Gastrocnemius medialis (tissue), 4 donors: ENCODE results near the gene AHRR. TPM values are rescaled to one million over a fixed set of nuclear protein-coding genes. Genes with fewer than 3 reads are reported as not detected.

ENCODE experiments used
- ATAC-seq, 2 donors: fragments of 150-250 bp; one replicate each; pipeline ENCODE4 v1.9.1; 2016
- DNase-seq, 2 donors: peaks; one replicate each; pipeline ENCODE4 v3.0.0-alpha.2; 2019
- H3K27ac ChIP-seq, 4 donors: fragments of 200-600 bp; sonication (generic); 1 replicate in 1 of 4; 2 replicates in 3 of 4; pipeline ENCODE4 v1.5.1; 2016 to 2018; ENCODE audit warnings: mild to moderate bottlenecking in 2 of 4, moderate library complexity in 1 of 4
- H3K27me3 ChIP-seq, 3 donors: fragments of 200-600 bp; sonication (generic) in 2 of 3; 1 replicate in 1 of 3; 2 replicates in 2 of 3; pipeline versions ENCODE4 v1.5.1 to v1.6.0; 2016 to 2019; ENCODE audit warnings: mild to moderate bottlenecking in 1 of 3, moderate library complexity in 1 of 3
- H3K36me3 ChIP-seq, 2 donors: fragments of 200-600 bp; sonication (generic) in 1 of 2; one replicate each; pipeline ENCODE4 v1.5.1; 2017 to 2018
- H3K4me1 ChIP-seq, 2 donors: fragments of 200-600 bp; sonication (generic) in 1 of 2; one replicate each; pipeline ENCODE4 v1.5.1; 2016 to 2017; ENCODE audit warnings: mild to moderate bottlenecking in 2 of 2
- H3K4me3 ChIP-seq, 4 donors: fragments of 200-600 bp; sonication (generic) in 3 of 4; 1 replicate in 1 of 4; 2 replicates in 3 of 4; pipeline ENCODE4 v1.5.1; 2016 to 2019; ENCODE audit warnings: mild to moderate bottlenecking in 2 of 4
- H3K9me3 ChIP-seq, 3 donors: fragments of 200-600 bp; sonication (generic) in 2 of 3; 1 replicate in 1 of 3; 2 replicates in 2 of 3; pipeline ENCODE4 v1.5.1; 2016 to 2019
- POLR2A ChIP-seq, 2 donors: fragments of 450-650 bp; IDR thresholded peaks; one replicate each; pipeline ENCODE4 v1.6.1; 2017; ENCODE audit warnings: antibody characterized with exemption in 2 of 2, mild to moderate bottlenecking in 2 of 2, moderate library complexity in 2 of 2
- in situ Hi-C, 4 donors: fragments of 200-750 bp; cut with MboI; loops; one replicate each; pipeline versions ENCODE4 v1.15.0 to v1.8.0; 2017; ENCODE audit warnings: low sequenced_read_pairs in 4 of 4
- intact Hi-C: fragments of 100-400 bp; cut with DNase I; formaldehyde crosslinking; loops from one replicate; pipeline ENCODE4 v1.15.1; 2023; ENCODE audit warnings: low total_unique reads
- total RNA-seq, 4 donors: library from RNA; depleted of rRNA; stranded (reverse); fragments of >200 nt; gene quantifications; one replicate each; pipeline versions ENCODE4 v1.1.0 to v1.2.3, GENCODE V29; 2016
- TF ChIP-seq, protein P1 (sequence below), 5 experiments: fragments of 450-650 bp in 3 of 5; fragments of 200-600 bp in 2 of 5; sonication (generic) in 2 of 5; IDR thresholded peaks in 4 of 5; conservative IDR thresholded peaks in 1 of 5; 1 replicate in 4 of 5; 2 replicates in 1 of 5; pipeline ENCODE4 v1.5.1; 2016 to 2019; ENCODE audit warnings: antibody characterized with exemption in 5 of 5, mild to moderate bottlenecking in 3 of 5, moderate library complexity in 3 of 5

AHRR gene
- total RNA-seq, 4 donors from 2014 or later, result 0.05 to 1.3 (median 0.18) TPM; not detected in 1

DNA sequence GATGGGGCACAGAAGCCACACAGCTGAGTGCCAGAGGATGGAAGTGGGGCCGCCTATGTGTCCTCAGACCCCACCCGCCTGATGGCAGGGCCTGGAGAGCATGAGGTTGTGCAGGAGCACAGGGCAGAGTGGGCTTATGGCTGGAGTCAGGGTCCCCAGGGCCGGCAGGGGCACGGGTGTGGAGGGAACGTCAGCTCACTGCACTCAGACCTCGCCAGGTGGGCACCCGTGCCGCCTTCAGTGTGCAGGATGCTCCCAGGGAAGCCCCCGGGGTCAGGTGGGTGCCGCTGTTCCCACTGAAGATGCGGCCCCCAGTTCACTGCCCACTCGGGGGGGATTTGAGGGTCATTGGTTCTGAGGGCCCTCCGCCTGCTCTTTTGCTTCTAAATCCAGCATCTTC lies 156.4 kb downstream of the AHRR start:
- H3K9me3 ChIP-seq, result no peaks in the 10 kb centered on the region
- intact Hi-C loops (no loop called here), in situ Hi-C loops (no loop called here)
- ATAC-seq (no peak), DNase-seq (no peak)
- TF ChIP-seq, protein P1, sequence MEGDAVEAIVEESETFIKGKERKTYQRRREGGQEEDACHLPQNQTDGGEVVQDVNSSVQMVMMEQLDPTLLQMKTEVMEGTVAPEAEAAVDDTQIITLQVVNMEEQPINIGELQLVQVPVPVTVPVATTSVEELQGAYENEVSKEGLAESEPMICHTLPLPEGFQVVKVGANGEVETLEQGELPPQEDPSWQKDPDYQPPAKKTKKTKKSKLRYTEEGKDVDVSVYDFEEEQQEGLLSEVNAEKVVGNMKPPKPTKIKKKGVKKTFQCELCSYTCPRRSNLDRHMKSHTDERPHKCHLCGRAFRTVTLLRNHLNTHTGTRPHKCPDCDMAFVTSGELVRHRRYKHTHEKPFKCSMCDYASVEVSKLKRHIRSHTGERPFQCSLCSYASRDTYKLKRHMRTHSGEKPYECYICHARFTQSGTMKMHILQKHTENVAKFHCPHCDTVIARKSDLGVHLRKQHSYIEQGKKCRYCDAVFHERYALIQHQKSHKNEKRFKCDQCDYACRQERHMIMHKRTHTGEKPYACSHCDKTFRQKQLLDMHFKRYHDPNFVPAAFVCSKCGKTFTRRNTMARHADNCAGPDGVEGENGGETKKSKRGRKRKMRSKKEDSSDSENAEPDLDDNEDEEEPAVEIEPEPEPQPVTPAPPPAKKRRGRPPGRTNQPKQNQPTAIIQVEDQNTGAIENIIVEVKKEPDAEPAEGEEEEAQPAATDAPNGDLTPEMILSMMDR (IDR thresholded peaks at IDR 0.05 in 4 of 5, conservative IDR thresholded peaks at IDR 0.05 in 1 of 5), result no peak
- TF ChIP-seq POLR2A (IDR thresholded peaks at IDR 0.05), result no peak
- H3K4me3 ChIP-seq, result no peak overlapping the region
- peaks cover 69 to 82% (median 78%) of the 10 kb centered on the region in 3 donors for H3K27me3 ChIP-seq
- H3K36me3 ChIP-seq, result no peaks in the 10 kb centered on the region
- H3K4me1 ChIP-seq, result peaks cover 0 to 10% of the 10 kb centered on the region in 2 donors
- H3K27ac ChIP-seq, result no peak overlapping the region

DNA sequence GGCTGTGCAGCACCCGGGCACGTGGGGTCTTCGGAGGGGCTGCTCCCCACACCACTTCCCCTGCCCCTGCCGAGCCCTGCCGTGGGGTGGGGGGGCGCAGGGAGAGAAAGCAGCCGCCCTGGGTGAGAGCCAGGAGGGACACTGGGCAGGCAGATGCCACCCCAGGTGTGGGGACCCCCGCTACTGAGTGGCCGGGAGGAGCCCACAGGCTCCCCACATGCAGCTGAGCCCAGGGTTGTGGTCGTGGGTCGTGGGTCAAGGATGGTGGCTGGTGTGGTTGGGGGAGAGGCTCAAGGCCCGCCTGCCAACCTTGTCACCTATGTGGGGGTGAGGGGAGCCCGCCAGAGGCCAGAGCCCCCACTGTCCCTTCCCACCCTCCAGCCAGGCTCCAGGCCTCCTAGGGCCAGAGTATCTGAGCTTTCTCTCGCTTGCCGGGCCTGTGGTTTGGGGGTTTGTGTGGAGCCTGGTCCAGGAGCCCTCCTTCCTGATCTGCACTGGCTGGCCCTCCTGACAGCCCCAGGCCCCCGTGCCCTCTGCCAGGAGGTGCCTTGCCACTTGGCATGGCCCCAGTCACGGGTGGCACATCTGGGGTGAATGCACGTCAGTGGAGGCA lies 157.0 kb downstream of the AHRR start:
- Histone ChIP-seq H3K9me3 (no peaks in the 10 kb centered on the region), H3K4me1 (peaks cover 0 to 10% of the 10 kb centered on the region in 2 donors), H3K4me3 (no peak overlapping the region), H3K36me3 (no peaks in the 10 kb centered on the region), H3K27me3 (peaks cover 73 to 88% (median 84%) of the 10 kb centered on the region in 3 donors), H3K27ac (no peak overlapping the region)
- no peak for DNase-seq
- ATAC-seq, result no peak
- intact Hi-C loops, result no loop called here
- no peak for TF ChIP-seq POLR2A (IDR thresholded peaks at IDR 0.05)
- TF ChIP-seq, protein P1 (IDR thresholded peaks at IDR 0.05 in 4 of 5, conservative IDR thresholded peaks at IDR 0.05 in 1 of 5), result no peak
- in situ Hi-C loops, result no loop called here

DNA sequence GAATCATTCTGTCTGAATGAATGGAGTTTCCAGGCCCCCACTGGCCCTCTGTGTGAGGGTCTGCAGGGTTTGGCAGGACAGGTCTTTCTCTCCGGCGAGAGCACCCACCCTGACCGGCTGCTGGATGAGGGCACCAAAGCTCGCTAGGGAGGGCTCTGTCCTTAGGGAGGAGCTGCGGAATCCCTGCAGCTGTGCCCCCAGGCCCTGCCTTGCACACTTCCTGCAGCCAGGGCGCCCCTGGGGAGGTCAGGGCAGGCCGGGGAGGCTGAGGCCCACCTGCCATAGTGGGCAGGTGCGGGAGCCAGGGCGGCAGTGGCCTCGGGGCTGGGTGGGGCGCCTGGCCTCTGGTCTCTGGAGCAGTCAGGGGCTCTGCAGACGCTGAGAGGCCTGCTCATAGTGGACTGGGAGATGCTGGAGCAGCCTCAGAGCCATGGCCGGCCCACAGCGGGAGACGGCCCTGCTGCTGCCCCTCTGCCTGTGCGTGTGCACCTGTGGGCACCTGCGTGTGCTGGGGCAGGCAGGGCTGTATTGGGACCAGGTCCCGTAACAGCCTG lies 157.5 kb downstream of the AHRR start:
- no peak for ATAC-seq
- Histone ChIP-seq H3K27ac (no peak overlapping the region), H3K27me3 (peaks cover 76 to 92% (median 86%) of the 10 kb centered on the region in 3 donors), H3K4me1 (peaks cover 0 to 10% of the 10 kb centered on the region in 2 donors), H3K9me3 (no peaks in the 10 kb centered on the region), H3K4me3 (no peak overlapping the region), H3K36me3 (no peaks in the 10 kb centered on the region)
- no peak for TF ChIP-seq POLR2A (IDR thresholded peaks at IDR 0.05)
- TF ChIP-seq, protein P1 (IDR thresholded peaks at IDR 0.05 in 4 of 5, conservative IDR thresholded peaks at IDR 0.05 in 1 of 5), result no peak
- DNase-seq, result no peak
- in situ Hi-C loops (no loop called here), intact Hi-C loops (no loop called here)

DNA sequence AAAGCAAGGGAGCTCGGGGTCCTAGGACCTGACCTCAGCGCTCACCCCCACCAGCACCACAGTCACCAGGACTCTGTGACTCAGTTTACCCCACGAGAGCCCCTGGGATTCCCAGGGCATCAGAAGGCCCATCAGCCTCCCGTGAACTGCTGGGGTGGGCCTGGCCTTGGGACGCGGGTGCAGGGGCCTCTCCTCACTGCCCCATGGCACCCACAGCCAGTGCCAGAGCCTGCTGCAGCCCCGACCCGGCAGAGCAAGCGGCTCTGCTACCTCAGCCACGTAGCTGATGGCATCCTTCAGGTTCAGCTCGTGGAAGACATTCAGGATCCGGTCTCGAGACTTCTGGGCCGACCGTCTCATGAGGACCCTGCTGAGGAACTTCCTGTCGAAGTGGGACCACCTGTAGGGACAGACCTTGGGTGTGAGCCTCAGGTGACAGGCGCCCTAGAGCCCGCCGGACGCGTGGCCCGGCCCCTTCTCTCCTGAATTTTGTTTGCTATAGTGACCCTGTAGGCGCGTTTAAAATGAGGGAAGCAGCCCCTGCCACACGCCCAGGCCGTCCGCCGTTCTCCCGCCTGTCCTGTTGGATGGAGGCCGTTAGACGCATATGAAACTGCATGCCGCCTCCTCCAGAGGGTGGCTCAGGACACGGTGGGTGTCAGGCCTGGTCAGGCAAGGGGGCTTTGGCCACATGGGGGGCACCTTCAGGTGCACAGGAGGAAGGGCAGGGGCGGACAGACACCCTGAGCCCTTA lies 158.2 kb downstream of the AHRR start:
- intact Hi-C loops, result no loop called here
- H3K27me3 ChIP-seq, result peaks cover 78 to 90% (median 89%) of the 10 kb centered on the region in 3 donors

More for the DNA sequence above, 158.2 kb downstream of the AHRR start:
- ATAC-seq (no peak), DNase-seq (no peak)
- Histone ChIP-seq H3K4me1 (peaks cover 0 to 8% of the 10 kb centered on the region in 2 donors), H3K4me3 (no peak overlapping the region), H3K36me3 (no peaks in the 10 kb centered on the region), H3K27ac (no peak overlapping the region), H3K9me3 (no peaks in the 10 kb centered on the region)
- TF ChIP-seq, protein P1 (IDR thresholded peaks at IDR 0.05 in 4 of 5, conservative IDR thresholded peaks at IDR 0.05 in 1 of 5), result no peak
- TF ChIP-seq POLR2A (IDR thresholded peaks at IDR 0.05), result no peak
- in situ Hi-C loops, result no loop called here
